KBM-7 (cell line): ENCODE data around the gene TMEM209.
"Not testable (repeated sequence)": the region's sequence is repeated elsewhere in the genome, so short reads cannot be mapped to it uniquely, and the experiment has no call there.

Source experiments
- DNase-seq: peaks from one replicate; pipeline ENCODE4 v3.0.0-alpha.2; 2015
- in situ Hi-C: fragments of 300-500 bp; cut with MboI; formaldehyde crosslinking; loops from 2 replicates; pipeline ENCODE4 v1.14.3; 2020; ENCODE audit warnings: low sequenced_read_pairs, low pct_unique_long_range_greater_than_20kb, mixed read lengths

The TMEM209 gene

GRCh38 chr7:130221746-130222145 is 16.5 kb upstream of the TMEM209 start:
- in situ Hi-C loops = no loop called here
- no peak for DNase-seq

GRCh38 chr7:130219871-130220270 is 14.7 kb upstream of the TMEM209 start:
- DNase-seq = no peak
- in situ Hi-C loops = no loop called here

GRCh38 chr7:130218806-130219620 is 13.8 kb upstream of the TMEM209 start:
- in situ Hi-C loops = no loop called here
- no peak for DNase-seq

- DNase-seq = no peak
- in situ Hi-C loops = no loop called here
Observed at GRCh38 chr7:130216750-130217149, 11.5 kb upstream of the TMEM209 start.

GRCh38 chr7:130216025-130216424 is 10.8 kb upstream of the TMEM209 start:
- in situ Hi-C loops = no loop called here
- DNase-seq = no peak

GRCh38 chr7:130213828-130214227 is 8.6 kb upstream of the TMEM209 start:
- DNase-seq = no peak
- in situ Hi-C loops = no loop called here

GRCh38 chr7:130210181-130210935 is 5.2 kb upstream of the TMEM209 start:
- in situ Hi-C loops = no loop called here
- no peak for DNase-seq

GRCh38 chr7:130208516-130208915 is 3.3 kb upstream of the TMEM209 start:
- in situ Hi-C loops = no loop called here
- DNase-seq = no peak

GRCh38 chr7:130207642-130208041 is 2.4 kb upstream of the TMEM209 start, which contains the start of gene SSMEM1:
Gene SSMEM1 (plus strand): TSS chr7:130207860. CDS start chr7:130207911, 51 bp downstream.
- no peak for DNase-seq

GRCh38 chr7:130207033-130207432 is 1.8 kb upstream of the TMEM209 start:
- in situ Hi-C loops = no loop called here

More at GRCh38 chr7:130207642-130208041, 2.4 kb upstream of the TMEM209 start, which contains the start of gene SSMEM1:
- in situ Hi-C loops = no loop called here

GRCh38 chr7:130201796-130202195 is 3.4 kb downstream of the TMEM209 start:
- no peak for DNase-seq
- in situ Hi-C loops = no loop called here

More at GRCh38 chr7:130207033-130207432, 1.8 kb upstream of the TMEM209 start:
- no peak for DNase-seq

GRCh38 chr7:130197094-130197493 is 8.1 kb downstream of the TMEM209 start:
- in situ Hi-C loops = no loop called here
- DNase-seq = no peak

GRCh38 chr7:130196476-130196875 is 8.7 kb downstream of the TMEM209 start:
- in situ Hi-C loops = no loop called here
- DNase-seq = no peak

- in situ Hi-C loops = no loop called here
Observed at GRCh38 chr7:130195396-130195795, 9.8 kb downstream of the TMEM209 start.

GRCh38 chr7:130191791-130192190 is 13.4 kb downstream of the TMEM209 start:
- no peak for DNase-seq
- in situ Hi-C loops = no loop called here

More at GRCh38 chr7:130195396-130195795, 9.8 kb downstream of the TMEM209 start:
- DNase-seq = no peak

GRCh38 chr7:130189343-130189742 is 15.9 kb downstream of the TMEM209 start:
- no peak for DNase-seq
- in situ Hi-C loops = no loop called here

GRCh38 chr7:130187360-130187759 is 17.8 kb downstream of the TMEM209 start:
- in situ Hi-C loops = no loop called here
- DNase-seq = no peak

GRCh38 chr7:130184349-130184748 is 20.9 kb downstream of the TMEM209 start:
- DNase-seq, in situ Hi-C loops: not testable (repeated sequence)

- DNase-seq = no peak
- in situ Hi-C loops = no loop called here
Observed at GRCh38 chr7:130182990-130183389, 22.2 kb downstream of the TMEM209 start.

- no peak for DNase-seq
- in situ Hi-C loops = no loop called here
Observed at GRCh38 chr7:130181263-130181605, 24.0 kb downstream of the TMEM209 start.
